Choroid plexus epithelial cell (primary cell): ENCODE results near the gene CTNNA3.

Source experiments
- DNase-seq: peaks from one replicate; pipeline ENCODE4 v3.0.0-alpha.2; 2010; ENCODE audit warnings: low read depth
- H3K4me3 ChIP-seq: 2 replicates; pipeline ENCODE4 v1.5.1; 2011; ENCODE audit warnings: low read depth, mild to moderate bottlenecking, control low read depth, low read length, moderate library complexity
- CTCF ChIP-seq: conservative IDR thresholded peaks from 2 replicates; pipeline ENCODE4 v1.5.1; 2011; ENCODE audit warnings: low read depth, mild to moderate bottlenecking, control low read depth, inconsistent platforms, low read length, moderate library complexity

CTNNA3 gene

GRCh38 chr10:66234872-66235271 is 1461.1 kb downstream of the CTNNA3 start:
- no peak for TF ChIP-seq CTCF
- DNase-seq = no peak
- no peak overlapping the region for H3K4me3 ChIP-seq

GRCh38 chr10:66228887-66229286 is 1467.1 kb downstream of the CTNNA3 start:
- DNase-seq = no peak
- no peak overlapping the region for H3K4me3 ChIP-seq
- TF ChIP-seq CTCF = no peak

- no peak for TF ChIP-seq CTCF
- no peak overlapping the region for H3K4me3 ChIP-seq
- no peak for DNase-seq
These were observed 1472.3 kb downstream of the CTNNA3 start for GRCh38 chr10:66223656-66224055.

- no peak overlapping the region for H3K4me3 ChIP-seq
- TF ChIP-seq CTCF = no peak
- DNase-seq = no peak
These were observed 1473.4 kb downstream of the CTNNA3 start for GRCh38 chr10:66222462-66223046.

- DNase-seq = no peak
- no peak overlapping the region for H3K4me3 ChIP-seq
- no peak for TF ChIP-seq CTCF
These were observed 1476.9 kb downstream of the CTNNA3 start for GRCh38 chr10:66218981-66219587.

GRCh38 chr10:66218289-66218688 is 1477.7 kb downstream of the CTNNA3 start:
- no peak overlapping the region for H3K4me3 ChIP-seq
- TF ChIP-seq CTCF = no peak
- no peak for DNase-seq

- DNase-seq = no peak
- no peak overlapping the region for H3K4me3 ChIP-seq
- TF ChIP-seq CTCF = no peak
These were observed 1480.1 kb downstream of the CTNNA3 start for GRCh38 chr10:66215920-66216319.
